Measurements from ENCODE around the gene PLEKHA5.
"Not testable (repeated sequence)": the region's sequence is repeated elsewhere in the genome, so short reads cannot be mapped to it uniquely, and the experiment has no call there.

The PLEKHA5 gene

GRCh38 chr12:19326102-19326501 lies 196.6 kb downstream of the PLEKHA5 start:
- no peak for DNase-seq (ENCODE audit: low spot score)

- no peak for DNase-seq (ENCODE audit: low spot score)
Measured at GRCh38 chr12:19332196-19332595, 202.7 kb downstream of the PLEKHA5 start.

GRCh38 chr12:19338405-19338804 lies 208.9 kb downstream of the PLEKHA5 start:
- DNase-seq (ENCODE audit: low spot score): peak; percentile 25

- not testable (repeated sequence) for DNase-seq (ENCODE audit: low spot score)
Measured at GRCh38 chr12:19350850-19351249, 221.3 kb downstream of the PLEKHA5 start.

- DNase-seq (ENCODE audit: low spot score): no peak
Measured at GRCh38 chr12:19351346-19351745, 221.8 kb downstream of the PLEKHA5 start.

- DNase-seq (ENCODE audit: low spot score): no peak
Measured at GRCh38 chr12:19369691-19370148, 240.2 kb downstream of the PLEKHA5 start.

GRCh38 chr12:19373586-19373985 lies 244.1 kb downstream of the PLEKHA5 start:
- DNase-seq (ENCODE audit: low spot score): no peak

- DNase-seq (ENCODE audit: low spot score): no peak
Measured at GRCh38 chr12:19375888-19376287, 246.4 kb downstream of the PLEKHA5 start.

GRCh38 chr12:19376691-19377090 lies 247.2 kb downstream of the PLEKHA5 start:
- DNase-seq (ENCODE audit: low spot score): no peak

GRCh38 chr12:19382111-19382526 lies 252.6 kb downstream of the PLEKHA5 start:
- DNase-seq (ENCODE audit: low spot score): peak; percentile 81

GRCh38 chr12:19382563-19382962 lies 253.0 kb downstream of the PLEKHA5 start:
- no peak for DNase-seq (ENCODE audit: low spot score)

- DNase-seq (ENCODE audit: low spot score): no peak
Measured at GRCh38 chr12:19387161-19387560, 257.6 kb downstream of the PLEKHA5 start.

- no peak for DNase-seq (ENCODE audit: low spot score)
Measured at GRCh38 chr12:19388131-19388549, 258.6 kb downstream of the PLEKHA5 start.

GRCh38 chr12:19390051-19390598 lies 260.6 kb downstream of the PLEKHA5 start:
- DNase-seq (ENCODE audit: low spot score): peak; percentile 69

GRCh38 chr12:19392644-19393043 lies 263.1 kb downstream of the PLEKHA5 start:
- DNase-seq (ENCODE audit: low spot score): not testable (repeated sequence)

GRCh38 chr12:19394385-19394784 lies 264.9 kb downstream of the PLEKHA5 start:
- no peak for DNase-seq (ENCODE audit: low spot score)

GRCh38 chr12:19397534-19397933 lies 268.0 kb downstream of the PLEKHA5 start:
- DNase-seq (ENCODE audit: low spot score): peak; percentile 84

GRCh38 chr12:19398376-19399363 lies 269.1 kb downstream of the PLEKHA5 start:
- no peak for DNase-seq (ENCODE audit: low spot score)

- not testable (repeated sequence) for DNase-seq (ENCODE audit: low spot score)
Measured at GRCh38 chr12:19400649-19401285, 271.2 kb downstream of the PLEKHA5 start.

GRCh38 chr12:19402211-19402610 lies 272.7 kb downstream of the PLEKHA5 start:
- DNase-seq (ENCODE audit: low spot score): no peak

GRCh38 chr12:19402743-19403431 lies 273.4 kb downstream of the PLEKHA5 start:
- peak; percentile 48 for DNase-seq (ENCODE audit: low spot score)

Measured in COLO829 (cell line).